Measurements from ENCODE around the gene TNIP2. TPM values are rescaled to one million over a fixed set of nuclear protein-coding genes. Genes with fewer than 3 reads are reported as not detected.
"Not testable (repeated sequence)": the region's sequence is repeated elsewhere in the genome, so short reads cannot be mapped to it uniquely, and the experiment has no call there.

Gene TNIP2
- total RNA-seq, 1 donor from 2014 or later = 29.6 TPM

- DNase-seq (ENCODE audit: missing footprints) = peak; percentile 72
- ATAC-seq = no peak
- intact Hi-C loops (cut with DNase I) = loop anchor here (5.0 kb wide), 2 partner anchors 45 to 495 kb away; partner anchors contain the start of gene MXD4
Observed at GRCh38 chr4:2756691-2757350, 685 bp upstream of the TNIP2 start.

GRCh38 chr4:2754848-2755819, 1.0 kb downstream of the TNIP2 start:
- ATAC-seq (no peak), DNase-seq (ENCODE audit: missing footprints) (no peak)
- intact Hi-C loops (cut with DNase I) = loop anchor here (5.0 kb wide), 2 partner anchors 43 to 493 kb away; partner anchors contain the start of gene MXD4

GRCh38 chr4:2753436-2753835, 2.7 kb downstream of the TNIP2 start:
- intact Hi-C loops (cut with DNase I) = no loop called here
- ATAC-seq (no peak), DNase-seq (ENCODE audit: missing footprints) (no peak)

- DNase-seq (ENCODE audit: missing footprints) (no peak), ATAC-seq (no peak)
- intact Hi-C loops (cut with DNase I) = no loop called here
Observed at GRCh38 chr4:2750719-2751605, 5.2 kb downstream of the TNIP2 start.

- intact Hi-C loops (cut with DNase I) = no loop called here
- DNase-seq (ENCODE audit: missing footprints) = no peak
- ATAC-seq = no peak
Observed at GRCh38 chr4:2746891-2747695, 9.0 kb downstream of the TNIP2 start.

- DNase-seq (ENCODE audit: missing footprints) = peak; percentile 76
- intact Hi-C loops (cut with DNase I) = no loop called here
- ATAC-seq = peak; percentile 46
Observed at GRCh38 chr4:2745981-2746806, 9.9 kb downstream of the TNIP2 start.

GRCh38 chr4:2745516-2745915, 10.6 kb downstream of the TNIP2 start:
- ATAC-seq (no peak), DNase-seq (ENCODE audit: missing footprints) (no peak)
- intact Hi-C loops (cut with DNase I) = no loop called here

- intact Hi-C loops (cut with DNase I) = no loop called here
- ATAC-seq (no peak), DNase-seq (ENCODE audit: missing footprints) (no peak)
Observed at GRCh38 chr4:2744576-2745270, 11.4 kb downstream of the TNIP2 start.

- no peak for DNase-seq (ENCODE audit: missing footprints)
- intact Hi-C loops (cut with DNase I) = no loop called here
- ATAC-seq = no peak
Observed at GRCh38 chr4:2743518-2744445, 12.4 kb downstream of the TNIP2 start.

GRCh38 chr4:2742823-2743517, 13.2 kb downstream of the TNIP2 start:
- ATAC-seq = no peak
- intact Hi-C loops (cut with DNase I) = no loop called here
- no peak for DNase-seq (ENCODE audit: missing footprints)

GRCh38 chr4:2742081-2742822, 13.9 kb downstream of the TNIP2 start:
- intact Hi-C loops (cut with DNase I) = no loop called here
- ATAC-seq (no peak), DNase-seq (ENCODE audit: missing footprints) (no peak)

- ATAC-seq (no peak), DNase-seq (ENCODE audit: missing footprints) (no peak)
- intact Hi-C loops (cut with DNase I) = no loop called here
Observed at GRCh38 chr4:2741626-2742025, 14.5 kb downstream of the TNIP2 start.

- ATAC-seq; DNase-seq (ENCODE audit: missing footprints); intact Hi-C loops (cut with DNase I): not testable (repeated sequence)
Observed at GRCh38 chr4:2738296-2738695, 17.8 kb downstream of the TNIP2 start.

- DNase-seq (ENCODE audit: missing footprints) (no peak), ATAC-seq (no peak)
- intact Hi-C loops (cut with DNase I) = no loop called here
Observed at GRCh38 chr4:2735869-2736268, 20.3 kb downstream of the TNIP2 start.

- intact Hi-C loops (cut with DNase I) = no loop called here
- no peak for DNase-seq (ENCODE audit: missing footprints)
- no peak for ATAC-seq
Observed at GRCh38 chr4:2734612-2735011, 21.5 kb downstream of the TNIP2 start.

Measured in Right ventricle myocardium inferior (tissue), 1 donor.